ENCODE data around the gene BDKRB1. TPM values are rescaled to one million over a fixed set of nuclear protein-coding genes. Genes with fewer than 3 reads are reported as not detected.
A peak's percentile ranks its signal among the peaks of the same experiment; 100 is the strongest.

The BDKRB1 gene
- total and polyA plus RNA-seq, 2 experiments from 2014 or later, result 5.5 to 12.9 TPM

DNA sequence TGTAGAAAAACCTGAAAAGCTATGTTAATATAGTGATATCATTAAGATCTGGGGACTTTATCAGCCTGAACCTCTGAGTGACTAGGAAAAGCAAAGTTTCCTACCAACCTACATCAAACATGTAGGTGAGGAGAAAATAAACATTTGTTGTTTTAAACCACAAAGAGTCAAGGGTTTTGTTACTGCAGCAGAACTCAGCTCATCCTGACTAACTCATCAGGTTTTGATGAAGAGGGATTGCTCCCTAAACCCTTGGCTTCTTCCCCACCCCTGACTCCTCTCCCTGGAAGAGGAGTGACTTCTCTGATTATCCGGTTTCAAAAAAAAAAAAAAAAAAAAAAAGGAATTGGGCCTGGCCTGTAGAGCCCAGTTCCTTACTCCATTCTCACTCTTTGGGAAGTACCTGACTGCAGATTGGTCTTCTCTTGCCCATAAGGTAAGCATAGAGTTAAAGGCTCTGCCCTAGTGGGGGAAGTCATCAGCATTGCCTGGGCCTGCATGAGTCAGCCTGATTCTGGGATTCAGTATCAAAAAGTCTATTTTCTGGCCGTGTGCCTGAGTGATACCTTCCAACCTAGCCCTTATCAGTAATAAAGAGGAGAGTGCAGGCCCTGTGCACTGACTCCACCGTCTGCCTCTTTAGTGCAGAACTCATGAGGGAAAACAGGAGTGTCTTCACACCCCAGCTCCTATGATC, 16.9 kb downstream of the BDKRB1 start:
- Histone ChIP-seq H3K27ac (no peak overlapping the region), H3K4me3 (no peak overlapping the region), H3K9me3 (ENCODE audit: low read depth) (no peaks in the 10 kb centered on the region), H3K9me2 (ENCODE audit: insufficient read depth) (no peaks in the 10 kb centered on the region), H3K79me2 (ENCODE audit: insufficient read depth) (no peaks in the 10 kb centered on the region), H3K9ac (no peak overlapping the region), H2AFZ (no peak overlapping the region), H3F3A (ENCODE audit: insufficient read depth) (peaks cover 35% of the 10 kb centered on the region), H3K4me1 (ENCODE audit: insufficient read depth) (peaks cover 44% of the 10 kb centered on the region), H3K36me3 (ENCODE audit: low read depth) (0 out of 2 replicates have a peak, but pooled peaks cover 3% of the 10 kb centered on the region), H3K27me3 (replicated peaks; ENCODE audit: insufficient read depth) (no peaks in the 10 kb centered on the region), H3K4me2 (ENCODE audit: unreplicated experiment) (no peak overlapping the region), H4K20me1 (ENCODE audit: insufficient read depth) (no peaks in the 10 kb centered on the region)
- TF ChIP-seq EZH2 (IDR thresholded peaks at IDR 0.05; ENCODE audit: insufficient read depth, poor library complexity, severe bottlenecking) (no peak), EZH2phosphoT487 (IDR thresholded peaks at IDR 0.05; ENCODE audit: insufficient read depth, low read depth) (no peak)
- in situ Hi-C loops (cut with MboI), result loop anchor here (5.0 to 10.0 kb wide), 2 partner anchors 171 to 278 kb away; no protein-coding TSS in a partner anchor
- 42 to 52% methylated on average over 3 of the region's 3 CpGs for WGBS, 2 experiments (ENCODE audit: low coverage in 1 of 2, low lambda C conversion rate in 2 of 2, missing lambda C conversion rate in 2 of 2)
- DNase-seq, result peak; percentile 45

DNA sequence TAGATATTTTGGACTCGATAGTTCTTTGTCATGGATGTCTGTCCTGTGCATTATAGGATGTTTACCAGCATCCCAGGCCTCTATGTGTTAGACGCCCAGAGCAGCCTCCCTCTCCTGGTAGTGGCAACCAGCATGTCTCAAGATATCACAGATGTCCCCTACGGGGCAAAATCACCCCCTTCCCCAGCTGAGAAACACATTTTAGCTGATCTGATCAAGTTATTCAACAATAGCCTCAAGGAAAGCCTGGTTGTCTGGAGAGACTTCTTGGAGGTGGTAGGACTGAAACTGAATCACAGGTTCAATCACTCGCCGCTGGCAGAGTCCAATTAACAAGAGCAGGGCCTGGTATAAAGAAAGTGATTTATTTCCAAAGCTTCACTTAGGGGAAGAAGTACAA, 17.6 kb downstream of the BDKRB1 start:
- in situ Hi-C loops (cut with MboI), result loop anchor here (5.0 to 10.0 kb wide), 2 partner anchors 171 to 279 kb away; no protein-coding TSS in a partner anchor
- no peak overlapping the region for H3K9ac ChIP-seq
- 88 to 90% methylated on average over 5 of the region's 5 CpGs for WGBS, 2 experiments (ENCODE audit: low coverage in 1 of 2, low lambda C conversion rate in 2 of 2, missing lambda C conversion rate in 2 of 2)

DNA sequence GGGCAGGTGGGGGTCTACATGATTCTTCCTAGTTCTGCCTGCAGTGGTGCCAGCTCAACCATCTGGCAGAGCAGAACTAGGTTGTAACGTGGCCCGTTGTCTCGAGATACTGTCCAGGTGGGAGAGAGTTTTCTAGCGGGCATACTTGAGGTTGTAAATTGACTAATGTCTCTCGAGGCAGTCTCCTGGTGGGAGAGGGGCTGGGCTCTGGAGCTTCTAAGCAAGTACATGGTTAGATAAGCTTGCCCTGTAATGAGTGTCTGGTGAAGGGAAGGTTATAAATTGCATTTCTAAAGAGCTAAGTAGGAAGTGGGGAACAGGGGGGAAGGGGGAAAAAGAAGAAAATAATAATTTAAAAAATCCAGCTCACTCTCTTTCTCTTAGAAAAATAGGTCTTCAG, 18.1 kb downstream of the BDKRB1 start:
- H2AFZ ChIP-seq, result 0 out of 2 replicates have a peak overlapping the region, but pooled peaks have one; percentile 34

More for the DNA sequence above, 17.6 kb downstream of the BDKRB1 start:
- H3K27ac ChIP-seq, result no peak overlapping the region
- no peaks in the 10 kb centered on the region for H3K9me3 ChIP-seq (ENCODE audit: low read depth)
- no peaks in the 10 kb centered on the region for H3K27me3 ChIP-seq (replicated peaks; ENCODE audit: insufficient read depth)
- H3F3A ChIP-seq (ENCODE audit: insufficient read depth), result peaks cover 28% of the 10 kb centered on the region
- H4K20me1 ChIP-seq (ENCODE audit: insufficient read depth), result no peaks in the 10 kb centered on the region
- H2AFZ ChIP-seq, result no peak overlapping the region
- no peak overlapping the region for H3K4me2 ChIP-seq (ENCODE audit: unreplicated experiment)
- H3K36me3 ChIP-seq (ENCODE audit: low read depth), result 0 out of 2 replicates have a peak, but pooled peaks cover 3% of the 10 kb centered on the region
- TF ChIP-seq EZH2phosphoT487 (IDR thresholded peaks at IDR 0.05; ENCODE audit: insufficient read depth, low read depth) (no peak), EZH2 (IDR thresholded peaks at IDR 0.05; ENCODE audit: insufficient read depth, poor library complexity, severe bottlenecking) (no peak)
- no peak for DNase-seq
- H3K79me2 ChIP-seq (ENCODE audit: insufficient read depth), result no peaks in the 10 kb centered on the region
- no peaks in the 10 kb centered on the region for H3K9me2 ChIP-seq (ENCODE audit: insufficient read depth)
- peaks cover 37% of the 10 kb centered on the region for H3K4me1 ChIP-seq (ENCODE audit: insufficient read depth)
- H3K4me3 ChIP-seq, result no peak overlapping the region

DNA sequence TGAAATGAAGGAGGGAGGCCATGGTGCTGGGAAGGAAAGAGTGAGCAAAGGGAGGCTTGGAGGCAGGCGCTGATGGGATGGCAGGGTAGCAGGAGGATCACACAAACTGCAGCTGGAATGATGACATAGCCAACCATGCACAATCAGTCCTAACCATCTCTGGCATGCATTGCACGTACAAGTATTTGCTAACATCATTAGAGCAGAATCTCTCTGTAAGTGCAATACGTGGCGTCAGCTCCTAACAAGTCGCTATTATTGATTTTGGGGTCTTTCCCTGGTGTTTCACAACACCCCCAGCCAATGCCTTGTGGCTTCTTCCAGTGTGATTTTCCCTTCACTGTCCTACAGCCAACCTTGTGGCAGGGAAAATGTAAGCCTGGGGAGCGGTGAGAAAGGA, 18.5 kb downstream of the BDKRB1 start:
- DNase-seq, result peak; percentile 89
- in situ Hi-C loops (cut with MboI), result loop anchor here (5.0 to 10.0 kb wide), 2 partner anchors 172 to 280 kb away; no protein-coding TSS in a partner anchor
- 32 to 37% methylated on average over 6 of the region's 6 CpGs for WGBS, 2 experiments (ENCODE audit: low coverage in 1 of 2, low lambda C conversion rate in 2 of 2, missing lambda C conversion rate in 2 of 2)
- Histone ChIP-seq H4K20me1 (ENCODE audit: insufficient read depth) (no peaks in the 10 kb centered on the region), H3K79me2 (ENCODE audit: insufficient read depth) (no peaks in the 10 kb centered on the region), H3K9me2 (ENCODE audit: insufficient read depth) (no peaks in the 10 kb centered on the region), H3K36me3 (ENCODE audit: low read depth) (0 out of 2 replicates have a peak, but pooled peaks cover 3% of the 10 kb centered on the region), H3K27ac (peak overlapping the region; percentile 77), H3K4me2 (ENCODE audit: unreplicated experiment) (peak overlapping the region; percentile 20), H3K9me3 (ENCODE audit: low read depth) (no peaks in the 10 kb centered on the region), H2AFZ (peak overlapping the region; percentile 34; the same call in 1 of the 2 replicates), H3F3A (ENCODE audit: insufficient read depth) (peaks cover 24% of the 10 kb centered on the region), H3K9ac (peak overlapping the region; percentile 67), H3K4me3 (no peak overlapping the region), H3K27me3 (replicated peaks; ENCODE audit: insufficient read depth) (no peaks in the 10 kb centered on the region), H3K4me1 (ENCODE audit: insufficient read depth) (peaks cover 29% of the 10 kb centered on the region)
- TF ChIP-seq EZH2phosphoT487 (IDR thresholded peaks at IDR 0.05; ENCODE audit: insufficient read depth, low read depth), result no peak
- TF ChIP-seq EZH2 (IDR thresholded peaks at IDR 0.05; ENCODE audit: insufficient read depth, poor library complexity, severe bottlenecking), result no peak

More for the DNA sequence above, 18.1 kb downstream of the BDKRB1 start:
- WGBS, 2 experiments (ENCODE audit: low coverage in 1 of 2, low lambda C conversion rate in 2 of 2, missing lambda C conversion rate in 2 of 2), result 95% methylated on average over 5 of the region's 5 CpGs
- H3K27me3 ChIP-seq (replicated peaks; ENCODE audit: insufficient read depth), result no peaks in the 10 kb centered on the region
- in situ Hi-C loops (cut with MboI), result loop anchor here (5.0 to 10.0 kb wide), 2 partner anchors 172 to 279 kb away; no protein-coding TSS in a partner anchor
- no peak for DNase-seq
- peak overlapping the region; percentile 67; the same call in 1 of the 2 replicates for H3K9ac ChIP-seq
- peaks cover 34% of the 10 kb centered on the region for H3K4me1 ChIP-seq (ENCODE audit: insufficient read depth)
- H3K9me3 ChIP-seq (ENCODE audit: low read depth), result no peaks in the 10 kb centered on the region
- no peaks in the 10 kb centered on the region for H3K9me2 ChIP-seq (ENCODE audit: insufficient read depth)
- H3F3A ChIP-seq (ENCODE audit: insufficient read depth), result peaks cover 27% of the 10 kb centered on the region
- no peaks in the 10 kb centered on the region for H4K20me1 ChIP-seq (ENCODE audit: insufficient read depth)
- H3K27ac ChIP-seq, result peak overlapping the region; percentile 77
- no peak overlapping the region for H3K4me3 ChIP-seq
- 0 out of 2 replicates have a peak, but pooled peaks cover 3% of the 10 kb centered on the region for H3K36me3 ChIP-seq (ENCODE audit: low read depth)
- peak overlapping the region; percentile 20 for H3K4me2 ChIP-seq (ENCODE audit: unreplicated experiment)
- H3K79me2 ChIP-seq (ENCODE audit: insufficient read depth), result no peaks in the 10 kb centered on the region
- no peak for TF ChIP-seq EZH2phosphoT487 (IDR thresholded peaks at IDR 0.05; ENCODE audit: insufficient read depth, low read depth)
- TF ChIP-seq EZH2 (IDR thresholded peaks at IDR 0.05; ENCODE audit: insufficient read depth, poor library complexity, severe bottlenecking), result no peak

All from GM23248 (cell line).